SU-DHL-6 (cell line): ENCODE results near the gene PDE3B.

Experiments used
- H2AFZ ChIP-seq: fragments of 200-600 bp; sonication (generic); 2 replicates; pipeline ENCODE4 v1.6.1; 2014; ENCODE audit warnings: low read depth, mild to moderate bottlenecking, moderate library complexity, mixed read lengths, antibody characterized with exemption, low read length; ENCODE audit not compliant: severe bottlenecking
- H3F3A ChIP-seq: fragments of 200-600 bp; shearing (Covaris generic); 2 replicates; pipeline ENCODE4 v1.6.0; 2016; ENCODE audit warnings: antibody characterized with exemption, mild to moderate bottlenecking; ENCODE audit not compliant: insufficient read depth
- H3K27ac ChIP-seq: fragments of 200-600 bp; sonication (generic); 2 replicates; pipeline ENCODE4 v1.5.1; 2016; ENCODE audit warnings: low read depth, mild to moderate bottlenecking, low read length, moderate library complexity, mixed read lengths
- H3K27me3 ChIP-seq: fragments of 200-600 bp; sonication (generic), shearing (Covaris generic); 2 replicates; pipeline ENCODE4 v1.6.0; 2014; ENCODE audit warnings: mild to moderate bottlenecking, low read length
- H3K36me3 ChIP-seq: fragments of 200-600 bp; sonication (generic); 2 replicates; pipeline ENCODE4 v1.6.1; 2014; ENCODE audit warnings: mild to moderate bottlenecking, low read length, mixed read lengths
- H3K4me2 ChIP-seq: fragments of 300-600, 200-600 bp; shearing (Covaris generic), sonication (generic); 2 replicates; pipeline ENCODE4 v1.6.0; 2014; ENCODE audit warnings: low read length, low read depth, mild to moderate bottlenecking; ENCODE audit not compliant: poor library complexity, severe bottlenecking
- H3K4me3 ChIP-seq: fragments of 200-600 bp; sonication (generic); 2 replicates; pipeline ENCODE4 v1.5.1; 2014; ENCODE audit warnings: antibody characterized with exemption, low read length, mild to moderate bottlenecking, mixed read lengths; ENCODE audit not compliant: insufficient read depth, poor library complexity, severe bottlenecking
- H3K79me2 ChIP-seq: fragments of 200-600 bp; sonication (generic); 2 replicates; pipeline ENCODE4 v1.6.1; 2014; ENCODE audit warnings: mild to moderate bottlenecking, low read length, moderate library complexity; ENCODE audit not compliant: insufficient read depth
- H3K9ac ChIP-seq: fragments of 200-600 bp; sonication (generic); 2 replicates; pipeline ENCODE4 v1.7.0; 2014; ENCODE audit warnings: mild to moderate bottlenecking, low read length
- H3K9me2 ChIP-seq: fragments of 200-600 bp; sonication (generic); replicated peaks from 2 replicates; pipeline ENCODE4 v1.6.1; 2014; ENCODE audit warnings: low read length; ENCODE audit not compliant: insufficient read depth
- H3K9me3 ChIP-seq: fragments of 200-600 bp; sonication (generic); 2 replicates; pipeline ENCODE4 v1.6.1; 2014; ENCODE audit warnings: low read length, mixed read lengths; ENCODE audit not compliant: insufficient read depth
- H4K20me1 ChIP-seq: fragments of 200-600 bp; sonication (generic); 2 replicates; pipeline ENCODE4 v1.6.1; 2014; ENCODE audit warnings: low read depth, mild to moderate bottlenecking, antibody characterized with exemption, low read length, moderate library complexity, mixed read lengths
- CTCF ChIP-seq: fragments of 200-600 bp; sonication (generic); IDR thresholded peaks from one replicate; pipeline ENCODE4 v1.5.1; 2017; ENCODE audit warnings: antibody characterized with exemption, mild to moderate bottlenecking, low read length, moderate library complexity; ENCODE audit not compliant: insufficient read depth, poor library complexity, severe bottlenecking
- EZH2phosphoT487 ChIP-seq: fragments of 200-600 bp; sonication (generic), shearing (Covaris generic); conservative IDR thresholded peaks from 2 replicates; pipeline ENCODE4 v1.6.1; 2018; ENCODE audit warnings: mild to moderate bottlenecking, antibody characterized with exemption, low read length, moderate library complexity, mixed read lengths

PDE3B gene

DNA sequence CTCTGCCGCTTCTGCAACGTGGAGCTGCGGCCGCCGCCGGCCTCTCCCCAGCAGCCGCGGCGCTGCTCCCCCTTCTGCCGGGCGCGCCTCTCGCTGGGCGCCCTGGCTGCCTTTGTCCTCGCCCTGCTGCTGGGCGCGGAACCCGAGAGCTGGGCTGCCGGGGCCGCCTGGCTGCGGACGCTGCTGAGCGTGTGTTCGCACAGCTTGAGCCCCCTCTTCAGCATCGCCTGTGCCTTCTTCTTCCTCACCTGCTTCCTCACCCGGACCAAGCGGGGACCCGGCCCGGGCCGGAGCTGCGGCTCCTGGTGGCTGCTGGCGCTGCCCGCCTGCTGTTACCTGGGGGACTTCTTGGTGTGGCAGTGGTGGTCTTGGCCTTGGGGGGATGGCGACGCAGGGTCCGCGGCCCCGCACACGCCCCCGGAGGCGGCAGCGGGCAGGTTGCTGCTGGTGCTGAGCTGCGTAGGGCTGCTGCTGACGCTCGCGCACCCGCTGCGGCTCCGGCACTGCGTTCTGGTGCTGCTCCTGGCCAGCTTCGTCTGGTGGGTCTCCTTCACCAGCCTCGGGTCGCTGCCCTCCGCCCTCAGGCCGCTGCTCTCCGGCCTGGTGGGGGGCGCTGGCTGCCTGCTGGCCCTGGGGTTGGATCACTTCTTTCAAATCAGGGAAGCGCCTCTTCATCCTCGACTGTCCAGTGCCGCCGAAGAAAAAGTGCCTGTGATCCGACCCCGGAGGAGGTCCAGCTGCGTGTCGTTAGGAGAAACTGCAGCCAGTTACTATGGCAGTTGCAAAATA is 816 bp downstream of the PDE3B start:
- peak overlapping the region; percentile 76 for H2AFZ ChIP-seq
- no peaks in the 10 kb centered on the region for H4K20me1 ChIP-seq
- H3F3A ChIP-seq, result no peaks in the 10 kb centered on the region
- peak overlapping the region; percentile 61 for H3K9ac ChIP-seq
- no peaks in the 10 kb centered on the region for H3K79me2 ChIP-seq
- no peaks in the 10 kb centered on the region for H3K9me3 ChIP-seq
- H3K27ac ChIP-seq, result no peak overlapping the region
- no peaks in the 10 kb centered on the region for H3K36me3 ChIP-seq
- peak overlapping the region; percentile 67 for H3K4me2 ChIP-seq
- H3K4me3 ChIP-seq, result peak overlapping the region; percentile 46
- no peaks in the 10 kb centered on the region for H3K9me2 ChIP-seq
- TF ChIP-seq CTCF (no peak), EZH2phosphoT487 (no peak)
- no peaks in the 10 kb centered on the region for H3K27me3 ChIP-seq

DNA sequence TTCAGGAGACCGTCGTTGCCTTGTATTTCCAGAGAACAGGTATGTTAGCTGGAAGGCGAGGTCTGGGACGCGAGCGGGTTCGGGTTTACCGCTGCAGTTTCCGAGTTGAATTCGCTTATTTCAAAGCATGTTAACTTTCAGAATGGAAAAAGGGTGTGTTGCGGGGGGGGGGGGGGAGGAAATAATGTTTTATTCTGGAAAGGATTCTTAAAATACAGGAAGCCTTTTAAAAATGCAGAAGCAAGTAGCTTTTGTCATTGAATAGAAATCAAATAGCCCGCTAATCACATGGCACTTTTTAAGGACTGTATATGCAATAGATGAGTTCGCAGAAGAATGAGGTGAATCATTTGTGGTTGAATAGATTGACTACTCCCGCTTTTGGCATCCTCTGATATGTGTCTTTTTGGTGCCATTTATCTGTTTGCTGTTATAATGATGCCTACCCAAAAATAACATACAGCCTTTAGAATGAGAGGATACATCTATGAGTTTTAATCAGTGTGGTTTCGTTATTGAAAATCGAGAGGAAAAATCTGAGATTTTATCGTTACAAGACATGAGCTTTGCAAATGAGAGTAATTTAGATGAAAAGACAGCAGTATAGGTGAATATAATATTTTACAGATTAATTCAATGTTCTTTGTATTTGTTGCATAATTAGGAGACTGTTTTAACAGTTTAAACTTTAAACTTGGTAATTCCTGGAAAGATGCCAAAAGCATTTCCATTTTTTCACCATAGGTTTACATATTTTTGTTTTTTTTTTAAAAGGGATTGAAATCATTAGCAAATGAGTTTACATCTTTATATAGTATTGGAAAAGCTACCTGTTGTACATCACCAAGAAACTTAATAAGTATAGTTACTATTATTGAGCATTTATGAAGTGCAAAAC is 1.7 kb downstream of the PDE3B start:
- no peaks in the 10 kb centered on the region for H3K36me3 ChIP-seq
- H3K27me3 ChIP-seq, result no peaks in the 10 kb centered on the region
- H3K9ac ChIP-seq, result peak overlapping the region; percentile 61
- no peaks in the 10 kb centered on the region for H4K20me1 ChIP-seq
- no peak for TF ChIP-seq EZH2phosphoT487
- no peak for TF ChIP-seq CTCF
- no peaks in the 10 kb centered on the region for H3K9me2 ChIP-seq
- H3K4me2 ChIP-seq, result peak overlapping the region; percentile 67
- H3F3A ChIP-seq, result no peaks in the 10 kb centered on the region
- H3K9me3 ChIP-seq, result no peaks in the 10 kb centered on the region
- no peaks in the 10 kb centered on the region for H3K79me2 ChIP-seq
- H2AFZ ChIP-seq, result peak overlapping the region; percentile 76
- H3K27ac ChIP-seq, result no peak overlapping the region
- H3K4me3 ChIP-seq, result peak overlapping the region; percentile 46

GRCh38 chr11:14645985-14646900 is 2.6 kb downstream of the PDE3B start:
- no peaks in the 10 kb centered on the region for H4K20me1 ChIP-seq
- H3K27me3 ChIP-seq, result no peaks in the 10 kb centered on the region
- H3K4me2 ChIP-seq, result peak overlapping the region; percentile 67
- no peak overlapping the region for H3K4me3 ChIP-seq
- no peak overlapping the region for H3K9ac ChIP-seq
- H3K27ac ChIP-seq, result no peak overlapping the region
- TF ChIP-seq EZH2phosphoT487 (no peak), CTCF (no peak)
- no peaks in the 10 kb centered on the region for H3K9me3 ChIP-seq
- H3K36me3 ChIP-seq, result no peaks in the 10 kb centered on the region
- no peaks in the 10 kb centered on the region for H3K9me2 ChIP-seq
- H2AFZ ChIP-seq, result no peak overlapping the region
- H3K79me2 ChIP-seq, result no peaks in the 10 kb centered on the region
- no peaks in the 10 kb centered on the region for H3F3A ChIP-seq
